HG02840 (cell line): Measurements from ENCODE around the gene FHIT.
A peak's percentile ranks its signal among the peaks of the same experiment; 100 is the strongest.

Experiments
- ATAC-seq: cut with Tn5 transposase; IDR thresholded peaks from one replicate; pipeline ENCODE4 v1.9.1; 2021; ENCODE audit warnings: mild to moderate bottlenecking, moderate library complexity, moderate number of reproducible peaks; ENCODE audit not compliant: unreplicated experiment, low FRiP score

FHIT gene

DNA sequence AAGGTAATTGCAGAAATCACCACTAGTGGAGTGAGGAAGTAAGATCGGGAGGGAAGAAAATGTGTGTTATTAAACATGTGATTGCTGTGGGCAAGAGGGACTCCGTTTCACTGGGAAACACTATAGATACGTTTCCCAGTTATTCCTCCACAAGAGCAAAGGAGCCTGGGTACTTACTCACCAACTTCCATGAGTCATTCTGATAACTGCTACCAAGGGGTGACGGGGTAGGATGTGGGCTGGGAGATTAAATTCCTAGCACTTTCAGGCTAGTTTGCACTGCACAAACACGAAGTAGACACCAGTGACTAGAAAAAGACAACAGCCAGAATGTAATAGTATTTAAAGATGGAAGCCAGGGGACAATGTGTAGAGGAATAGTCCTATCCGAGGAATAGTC lies 1388.6 kb downstream of the FHIT start:
- ATAC-seq, result no peak

GRCh38 chr3:59857589-59858346 lies 1393.5 kb downstream of the FHIT start:
- peak; percentile 95 for ATAC-seq

- no peak for ATAC-seq
These were observed 1394.3 kb downstream of the FHIT start for GRCh38 chr3:59856934-59857460.

GRCh38 chr3:59854061-59854709 lies 1397.1 kb downstream of the FHIT start:
- no peak for ATAC-seq

DNA sequence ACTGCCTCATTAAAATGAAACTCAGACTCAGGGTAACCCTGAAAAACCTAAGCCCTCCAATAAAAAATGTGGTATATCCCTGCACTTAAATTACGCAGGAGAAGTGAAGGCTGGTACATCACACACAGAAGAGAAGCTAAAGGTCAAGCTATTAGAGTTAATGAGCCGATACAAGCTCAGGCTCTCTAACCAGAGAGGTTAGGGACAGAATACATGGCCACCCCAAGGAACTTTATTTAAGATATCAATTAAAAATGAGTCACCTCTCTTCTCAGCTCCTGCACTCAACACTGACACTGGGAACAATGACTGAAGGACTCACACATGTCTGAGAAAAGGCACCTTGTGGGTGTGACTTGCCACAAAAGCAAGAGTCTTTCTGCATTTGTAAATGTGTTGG lies 1400.8 kb downstream of the FHIT start:
- no peak for ATAC-seq

- ATAC-seq, result no peak
These were observed 1405.9 kb downstream of the FHIT start for GRCh38 chr3:59845386-59845785.

GRCh38 chr3:59843821-59844220 lies 1407.4 kb downstream of the FHIT start:
- ATAC-seq, result no peak

DNA sequence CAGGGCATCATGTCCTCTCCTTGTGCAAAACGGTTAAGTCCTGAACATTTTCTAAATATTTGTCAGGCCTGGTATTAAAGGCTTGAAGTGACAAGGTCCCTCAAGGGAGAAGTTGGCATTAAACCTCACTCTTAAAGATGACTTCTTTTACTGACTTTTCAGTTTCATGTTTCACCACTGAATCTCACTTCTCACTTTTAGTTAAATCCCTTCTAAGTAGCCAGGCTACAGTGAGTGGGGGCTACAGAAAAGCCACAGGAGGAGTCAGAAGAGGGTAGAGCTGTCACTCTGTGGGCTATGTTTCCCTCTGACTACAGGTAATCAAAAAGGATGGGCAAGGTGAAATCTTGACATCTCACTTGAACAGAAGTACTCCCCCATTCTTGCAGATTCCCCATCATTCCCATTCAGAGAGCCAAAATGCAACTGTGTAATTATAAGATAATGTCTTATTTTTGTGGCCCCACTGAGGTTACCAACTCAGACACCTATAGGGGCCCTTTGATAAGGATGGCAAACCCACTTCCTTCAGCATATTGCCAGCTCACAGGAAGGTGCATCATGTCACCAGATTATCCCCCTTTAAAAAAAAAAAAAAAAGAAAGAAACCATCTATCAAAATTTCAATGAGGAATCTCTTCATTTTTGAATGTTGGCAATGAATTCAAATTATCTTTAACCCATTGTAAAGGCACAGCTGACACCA lies 1411.3 kb downstream of the FHIT start:
- peak; percentile 77 for ATAC-seq

DNA sequence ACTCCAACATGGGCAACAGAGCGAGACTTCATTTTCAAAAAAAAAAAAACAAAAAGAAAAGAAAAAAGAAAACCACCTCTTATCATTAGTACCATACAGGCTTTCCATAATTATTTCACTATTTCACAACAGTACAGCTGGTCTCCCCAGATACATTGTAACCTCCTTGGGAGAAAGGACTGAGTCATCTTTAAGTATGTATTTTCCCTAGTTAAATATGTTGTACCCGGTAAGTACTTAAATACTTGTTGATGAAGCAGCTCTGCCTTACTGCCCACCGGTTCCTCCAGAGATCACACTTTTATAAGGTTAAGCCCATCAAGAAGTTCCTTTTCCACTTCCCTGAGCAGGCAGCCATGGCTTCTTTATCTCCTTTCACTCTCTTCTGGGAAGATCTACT lies 1412.0 kb downstream of the FHIT start:
- no peak for ATAC-seq

DNA sequence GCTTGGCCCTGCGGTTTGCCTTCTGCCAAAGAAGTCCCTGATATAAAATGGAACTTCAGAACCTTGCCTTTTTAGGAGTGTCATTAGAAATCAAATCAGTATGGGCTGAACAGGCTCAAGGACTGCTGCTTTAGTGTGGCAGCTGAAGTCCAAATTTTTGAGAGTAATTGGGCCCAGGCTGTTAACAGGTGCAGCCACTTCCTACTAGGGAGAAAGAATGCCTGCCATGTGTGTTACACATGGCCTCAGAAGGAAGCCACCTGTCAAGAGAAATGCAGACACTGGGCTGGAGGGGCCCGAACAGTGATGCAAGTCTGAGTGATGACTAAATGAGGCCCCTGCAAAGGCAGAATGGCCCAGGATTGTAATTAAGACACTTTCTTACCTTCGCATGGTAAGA lies 1414.7 kb downstream of the FHIT start:
- ATAC-seq, result no peak

DNA sequence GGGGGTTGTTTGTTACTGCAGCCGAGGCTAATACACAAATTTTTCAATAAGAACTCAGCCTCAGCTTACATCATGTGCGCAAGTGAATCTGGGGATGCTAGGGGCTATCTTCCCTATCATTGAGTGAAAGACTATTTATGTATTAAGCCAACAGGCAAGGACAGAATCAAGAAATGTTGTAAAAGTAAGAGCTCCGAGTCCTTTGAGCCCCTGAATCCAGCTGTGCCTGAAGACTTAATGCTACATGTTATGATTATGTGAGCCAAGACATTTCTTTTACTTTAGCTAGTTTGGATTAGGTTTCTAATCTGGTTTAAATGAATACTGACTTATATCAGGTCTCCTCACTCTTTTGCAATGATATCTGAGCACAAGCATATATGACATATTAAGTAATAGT lies 1418.5 kb downstream of the FHIT start:
- ATAC-seq, result no peak

DNA sequence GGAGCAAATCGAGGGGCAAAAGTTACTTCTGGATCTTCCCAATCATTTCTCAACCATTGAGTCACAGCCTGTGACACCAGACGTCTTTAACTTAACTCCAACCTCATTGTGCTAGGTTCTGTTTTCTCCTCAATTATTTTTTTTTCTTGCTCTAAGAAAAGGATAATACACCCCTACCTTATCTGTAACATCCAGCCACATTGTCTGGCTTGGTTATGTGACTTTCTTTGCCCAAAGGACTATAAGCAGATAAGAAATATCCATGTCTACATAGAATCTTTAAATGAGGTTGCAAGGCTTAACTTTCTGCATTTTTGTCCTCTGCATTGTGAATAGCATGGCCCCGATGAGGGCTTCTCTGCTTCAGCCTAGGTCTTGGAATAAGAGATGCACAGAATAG lies 1419.0 kb downstream of the FHIT start:
- no peak for ATAC-seq

GRCh38 chr3:59831394-59831793 lies 1419.9 kb downstream of the FHIT start:
- ATAC-seq, result no peak

- no peak for ATAC-seq
These were observed 1421.7 kb downstream of the FHIT start for GRCh38 chr3:59829527-59829926.

DNA sequence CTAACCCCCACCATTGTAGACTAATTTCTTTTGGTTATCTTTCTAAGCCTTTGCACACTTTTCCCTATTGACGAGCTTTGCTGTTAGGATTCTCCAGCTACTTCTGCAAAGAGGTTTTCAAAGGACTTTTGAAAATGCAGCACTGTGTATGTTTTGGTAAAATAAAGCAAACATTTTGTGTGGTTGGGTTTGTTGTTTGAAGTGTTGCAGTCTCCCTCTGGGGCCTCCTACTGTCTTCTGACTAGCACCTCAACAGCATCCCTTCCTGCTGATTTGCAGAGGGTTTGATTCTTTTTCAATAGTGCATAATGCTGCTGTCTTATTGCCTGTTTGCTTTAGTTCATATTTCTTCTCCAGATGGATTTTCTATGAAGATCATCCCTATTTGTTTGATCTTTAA lies 1426.4 kb downstream of the FHIT start:
- no peak for ATAC-seq

- ATAC-seq, result no peak
These were observed 1430.0 kb downstream of the FHIT start for GRCh38 chr3:59821274-59821673.

DNA sequence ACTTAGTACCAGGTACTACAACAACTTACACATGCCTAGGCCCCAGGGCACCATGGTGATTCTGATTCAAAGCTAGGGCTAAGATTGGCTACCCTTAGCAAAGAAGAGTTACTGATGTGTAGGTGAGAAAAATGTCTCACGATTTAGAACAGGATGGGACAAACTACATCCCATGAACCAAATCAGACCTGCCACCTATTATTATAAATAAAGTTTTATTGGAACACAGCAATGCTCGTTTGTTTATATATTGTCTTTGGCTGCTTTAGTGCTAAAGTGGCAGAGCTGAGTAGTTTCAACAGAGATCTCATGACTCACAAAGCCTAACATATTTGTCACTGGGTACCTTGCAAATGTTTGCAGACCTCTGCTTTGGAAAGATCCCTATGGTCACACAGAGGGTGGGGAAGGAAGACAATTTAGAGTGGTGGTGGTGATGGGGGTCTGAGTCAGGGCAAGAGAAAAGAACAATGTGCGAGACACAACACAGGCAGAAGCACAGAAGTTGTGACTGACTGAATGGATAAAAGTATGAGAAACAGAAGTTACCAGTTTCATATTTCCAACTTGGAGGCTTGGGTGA lies 1430.8 kb downstream of the FHIT start:
- ATAC-seq, result no peak

DNA sequence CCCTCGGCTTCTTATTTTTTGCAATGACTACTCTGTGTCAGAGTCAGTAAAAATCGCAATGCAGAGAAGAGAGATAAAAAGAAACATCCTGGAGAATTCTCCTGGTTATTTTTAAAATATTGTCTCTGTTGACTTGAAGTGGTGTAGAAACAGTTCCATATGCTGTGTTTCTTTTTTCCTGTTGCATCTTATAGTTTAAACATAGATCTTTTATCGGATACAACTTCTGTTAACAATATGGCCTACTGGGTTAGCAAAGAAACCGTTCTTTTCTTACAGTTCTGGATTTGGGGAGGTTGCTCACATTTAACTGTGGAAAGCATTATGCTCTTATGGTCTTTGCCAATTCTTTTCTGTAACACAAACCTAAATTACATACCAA lies 1432.3 kb downstream of the FHIT start:
- ATAC-seq, result no peak

- ATAC-seq, result no peak
These were observed 1433.0 kb downstream of the FHIT start for GRCh38 chr3:59818033-59818918.

DNA sequence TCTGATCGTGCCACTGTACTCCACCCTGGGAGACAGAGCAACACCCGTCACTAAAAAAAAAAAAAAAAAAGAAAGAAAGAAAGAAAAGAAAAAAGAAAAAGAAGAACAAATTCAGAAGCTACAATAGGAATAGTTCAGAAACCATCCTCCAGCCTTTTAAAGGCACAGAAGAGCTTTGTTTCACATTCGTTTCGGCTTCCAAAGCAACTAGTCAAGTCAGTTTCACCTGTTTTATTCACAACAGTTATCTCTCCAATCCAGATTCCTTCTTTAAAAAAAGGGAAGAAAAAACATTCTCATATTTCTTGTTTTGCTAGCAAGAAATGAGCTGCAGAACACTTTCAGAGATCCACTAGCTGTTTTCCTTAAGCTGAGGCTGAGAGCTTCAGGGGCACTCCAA lies 1433.7 kb downstream of the FHIT start:
- no peak for ATAC-seq
